Measurements from ENCODE around the gene KIAA0232. TPM values are rescaled to one million over a fixed set of nuclear protein-coding genes. Genes with fewer than 3 reads are reported as not detected.

KIAA0232 gene
- total RNA-seq, 4 donors from 2014 or later = 19.2 to 52.1 (median 24.6) TPM

DNA sequence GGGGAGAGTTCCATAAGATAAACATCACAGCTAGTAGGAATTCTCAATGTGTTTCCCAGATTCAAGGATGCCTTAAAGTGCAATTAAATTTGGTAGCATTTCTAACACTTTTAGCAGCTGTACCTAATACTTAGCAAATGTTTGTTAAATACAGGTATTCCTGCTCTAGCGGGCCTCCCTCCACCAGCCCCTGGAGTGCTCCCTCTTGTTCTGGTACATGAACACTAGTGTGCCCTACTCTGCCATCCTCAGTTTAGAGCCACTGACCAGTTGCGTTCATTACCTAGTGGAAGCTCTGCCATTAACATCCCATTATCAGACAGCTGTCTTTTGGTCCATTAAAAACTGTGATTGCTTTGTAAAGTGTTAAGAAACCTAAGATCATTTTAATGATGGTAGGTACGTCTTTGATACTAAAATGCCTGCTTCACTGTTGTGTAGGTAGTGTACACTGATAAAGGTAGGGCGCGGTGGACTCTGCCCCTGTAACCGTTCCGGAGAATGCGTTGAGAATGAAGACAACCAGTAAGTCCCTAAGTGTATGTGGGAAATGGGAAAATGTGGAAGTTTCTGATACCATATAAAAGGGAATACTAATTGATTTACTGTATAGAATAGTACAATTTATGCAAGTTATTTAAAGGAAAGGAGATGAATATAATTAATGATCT is 21.7 kb downstream of the KIAA0232 start:
- DNase-seq (ENCODE audit: low spot score in 2 of 2) = no peak
- WGBS, 2 donors = 95 to 96% methylated on average over 8 of the region's 8 CpGs
- no peak overlapping the region for H3K4me3 ChIP-seq (ENCODE audit: low read depth, poor library complexity, severe bottlenecking)
- intact Hi-C loops (cut with DNase I; ENCODE audit: low total_unique reads) = no loop called here
- TF ChIP-seq, protein P1, sequence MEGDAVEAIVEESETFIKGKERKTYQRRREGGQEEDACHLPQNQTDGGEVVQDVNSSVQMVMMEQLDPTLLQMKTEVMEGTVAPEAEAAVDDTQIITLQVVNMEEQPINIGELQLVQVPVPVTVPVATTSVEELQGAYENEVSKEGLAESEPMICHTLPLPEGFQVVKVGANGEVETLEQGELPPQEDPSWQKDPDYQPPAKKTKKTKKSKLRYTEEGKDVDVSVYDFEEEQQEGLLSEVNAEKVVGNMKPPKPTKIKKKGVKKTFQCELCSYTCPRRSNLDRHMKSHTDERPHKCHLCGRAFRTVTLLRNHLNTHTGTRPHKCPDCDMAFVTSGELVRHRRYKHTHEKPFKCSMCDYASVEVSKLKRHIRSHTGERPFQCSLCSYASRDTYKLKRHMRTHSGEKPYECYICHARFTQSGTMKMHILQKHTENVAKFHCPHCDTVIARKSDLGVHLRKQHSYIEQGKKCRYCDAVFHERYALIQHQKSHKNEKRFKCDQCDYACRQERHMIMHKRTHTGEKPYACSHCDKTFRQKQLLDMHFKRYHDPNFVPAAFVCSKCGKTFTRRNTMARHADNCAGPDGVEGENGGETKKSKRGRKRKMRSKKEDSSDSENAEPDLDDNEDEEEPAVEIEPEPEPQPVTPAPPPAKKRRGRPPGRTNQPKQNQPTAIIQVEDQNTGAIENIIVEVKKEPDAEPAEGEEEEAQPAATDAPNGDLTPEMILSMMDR (IDR thresholded peaks at IDR 0.05) = no peak

DNA sequence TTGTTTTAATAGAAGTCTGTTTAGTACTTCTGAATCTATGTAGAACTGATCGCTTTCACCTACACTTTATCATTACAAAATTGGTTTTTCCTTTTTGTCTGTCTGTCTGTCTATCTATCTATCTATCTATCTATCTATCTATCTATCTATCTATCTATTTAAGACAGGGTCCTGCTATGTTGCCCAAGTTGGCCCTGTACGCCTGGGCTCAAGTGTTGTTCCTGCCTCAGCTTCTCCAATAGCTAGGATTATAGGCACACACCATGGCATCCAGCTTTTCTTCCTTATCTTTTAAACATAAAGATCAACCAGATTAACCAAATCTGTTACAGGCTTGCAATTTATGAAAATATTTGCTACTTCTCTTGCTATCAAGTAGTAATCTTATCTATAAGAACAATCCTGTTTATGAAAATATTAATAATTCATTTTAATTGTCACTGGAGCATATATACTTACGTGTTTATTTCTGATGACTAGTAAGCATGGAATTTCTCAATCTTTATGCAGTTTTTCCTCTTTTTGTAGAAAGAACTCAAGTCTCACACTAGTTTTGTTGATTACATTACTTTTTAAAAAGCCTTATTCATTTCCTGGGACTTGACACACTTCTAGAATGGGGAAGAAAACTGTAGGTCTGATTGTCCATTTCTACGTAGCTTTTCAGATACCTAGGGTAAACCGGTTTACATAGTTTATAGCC is 24.5 kb downstream of the KIAA0232 start:
- intact Hi-C loops (cut with DNase I; ENCODE audit: low total_unique reads) = no loop called here
- 79 to 83% methylated on average over 5 of the region's 5 CpGs for WGBS, 2 donors
- no peak overlapping the region for H3K4me3 ChIP-seq (ENCODE audit: low read depth, poor library complexity, severe bottlenecking)
- DNase-seq (ENCODE audit: low spot score in 2 of 2) = no peak
- no peak for TF ChIP-seq POLR2A (IDR thresholded peaks at IDR 0.05)
- TF ChIP-seq, protein P1 (IDR thresholded peaks at IDR 0.05) = no peak

DNA sequence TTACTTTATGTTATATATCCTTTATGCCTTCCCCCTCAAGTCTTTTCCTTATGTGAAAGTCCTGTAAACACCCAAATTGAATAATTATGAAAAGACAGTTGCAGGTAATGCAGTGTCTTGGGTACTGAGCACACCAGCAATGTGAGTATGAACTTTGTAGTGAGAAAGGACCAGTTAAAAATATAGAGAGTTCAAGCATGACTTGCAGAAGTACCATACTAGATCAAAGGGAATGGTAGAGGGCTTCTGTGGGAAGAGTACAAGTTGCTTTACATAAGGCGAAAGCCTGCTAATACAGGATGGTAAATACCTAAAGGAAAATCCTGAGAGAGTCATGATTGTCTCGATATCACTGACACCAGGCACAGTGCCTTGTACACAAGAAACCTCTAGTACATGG is 25.7 kb downstream of the KIAA0232 start:
- TF ChIP-seq, protein P1 (IDR thresholded peaks at IDR 0.05) = no peak
- no peak for TF ChIP-seq POLR2A (IDR thresholded peaks at IDR 0.05)
- H3K4me3 ChIP-seq (ENCODE audit: low read depth, poor library complexity, severe bottlenecking) = no peak overlapping the region
- intact Hi-C loops (cut with DNase I; ENCODE audit: low total_unique reads) = no loop called here
- WGBS, 2 donors = 93 to 95% methylated on average over 2 of the region's 2 CpGs
- no peak for DNase-seq (ENCODE audit: low spot score in 2 of 2)

DNA sequence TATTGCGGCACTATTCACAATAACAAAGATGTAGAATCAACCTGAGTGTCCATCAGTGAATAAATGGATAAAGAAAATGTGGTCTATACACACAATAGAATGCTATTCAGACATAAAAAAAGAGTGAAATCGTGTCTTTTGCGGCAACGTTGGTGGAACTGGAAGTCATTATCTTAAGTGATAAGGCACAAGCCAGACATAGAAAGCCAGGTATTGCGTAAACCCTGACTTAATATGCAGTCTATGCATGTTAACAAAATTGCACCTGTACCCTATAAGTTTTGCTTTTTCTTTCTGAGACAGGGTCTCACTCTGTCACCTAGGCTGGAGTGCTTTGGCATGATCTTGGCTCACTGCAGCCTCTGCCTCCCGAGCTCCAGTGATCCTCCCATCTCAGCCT is 28.6 kb downstream of the KIAA0232 start:
- 85 to 92% methylated on average over 6 of the region's 6 CpGs for WGBS, 2 donors
- intact Hi-C loops (cut with DNase I; ENCODE audit: low total_unique reads) = no loop called here
- H3K4me3 ChIP-seq (ENCODE audit: low read depth, poor library complexity, severe bottlenecking) = no peak overlapping the region
- TF ChIP-seq POLR2A (IDR thresholded peaks at IDR 0.05) = no peak
- TF ChIP-seq, protein P1 (IDR thresholded peaks at IDR 0.05) = no peak
- no peak for DNase-seq (ENCODE audit: low spot score in 2 of 2)

DNA sequence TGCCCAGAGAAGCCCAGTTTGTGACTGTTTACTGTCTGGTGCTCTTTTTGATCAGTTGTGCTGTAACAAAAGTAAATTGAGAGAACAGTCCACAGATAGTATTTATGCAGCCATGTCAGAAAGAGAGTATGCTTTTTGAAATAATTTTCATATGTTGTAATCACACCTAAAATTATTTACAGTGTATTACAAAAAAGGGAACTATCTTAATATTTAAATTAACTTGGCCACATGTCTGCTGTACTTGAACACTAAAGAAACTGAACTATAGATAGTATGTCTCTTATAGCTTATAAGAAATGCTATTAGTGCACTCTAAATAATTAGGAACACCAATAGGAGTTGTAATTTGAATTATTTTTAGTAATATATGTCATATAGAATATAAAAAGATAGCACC is 30.2 kb downstream of the KIAA0232 start:
- intact Hi-C loops (cut with DNase I; ENCODE audit: low total_unique reads) = no loop called here
- TF ChIP-seq POLR2A (IDR thresholded peaks at IDR 0.05) = no peak
- TF ChIP-seq, protein P1 (IDR thresholded peaks at IDR 0.05) = no peak
- no peak overlapping the region for H3K4me3 ChIP-seq (ENCODE audit: low read depth, poor library complexity, severe bottlenecking)
- no peak for DNase-seq (ENCODE audit: low spot score in 2 of 2)
